AG09319 (cell line): ENCODE measurements around the gene RALA.

Source experiments
- DNase-seq: peaks from one replicate; pipeline ENCODE4 v3.0.0-alpha.2; 2010; ENCODE audit warnings: low read depth; ENCODE audit errors: extremely low read depth
- CTCF ChIP-seq: IDR thresholded peaks from 2 replicates; pipeline ENCODE4 v1.5.1; 2011; ENCODE audit warnings: low read depth, mild to moderate bottlenecking, inconsistent platforms, low read length, moderate library complexity

RALA gene

GRCh38 chr7:39623047-39623731 is at the start of gene RALA:
TSS of gene RALA (plus strand) at chr7:39623572. CDS start at chr7:39686668, 63,096 bp downstream.
- DNase-seq, result peak; percentile 91

GRCh38 chr7:39574673-39575349 is 48.6 kb upstream of the RALA start:
- TF ChIP-seq CTCF, result no peak
- DNase-seq, result no peak

More at GRCh38 chr7:39623047-39623731, at the start of gene RALA:
- no peak for TF ChIP-seq CTCF

- no peak for TF ChIP-seq CTCF
- DNase-seq, result no peak
These were observed 46.0 kb upstream of the RALA start for GRCh38 chr7:39577229-39577874.

GRCh38 chr7:39580149-39580874 is 43.1 kb upstream of the RALA start:
- TF ChIP-seq CTCF, result peak; percentile 70
- peak; percentile 90 for DNase-seq

GRCh38 chr7:39582536-39582935 is 40.8 kb upstream of the RALA start:
- no peak for DNase-seq
- TF ChIP-seq CTCF, result no peak

- no peak for DNase-seq
- no peak for TF ChIP-seq CTCF
These were observed 39.8 kb upstream of the RALA start for GRCh38 chr7:39583539-39583938.
